ENCODE results near the gene IQCE.

The IQCE gene

DNA sequence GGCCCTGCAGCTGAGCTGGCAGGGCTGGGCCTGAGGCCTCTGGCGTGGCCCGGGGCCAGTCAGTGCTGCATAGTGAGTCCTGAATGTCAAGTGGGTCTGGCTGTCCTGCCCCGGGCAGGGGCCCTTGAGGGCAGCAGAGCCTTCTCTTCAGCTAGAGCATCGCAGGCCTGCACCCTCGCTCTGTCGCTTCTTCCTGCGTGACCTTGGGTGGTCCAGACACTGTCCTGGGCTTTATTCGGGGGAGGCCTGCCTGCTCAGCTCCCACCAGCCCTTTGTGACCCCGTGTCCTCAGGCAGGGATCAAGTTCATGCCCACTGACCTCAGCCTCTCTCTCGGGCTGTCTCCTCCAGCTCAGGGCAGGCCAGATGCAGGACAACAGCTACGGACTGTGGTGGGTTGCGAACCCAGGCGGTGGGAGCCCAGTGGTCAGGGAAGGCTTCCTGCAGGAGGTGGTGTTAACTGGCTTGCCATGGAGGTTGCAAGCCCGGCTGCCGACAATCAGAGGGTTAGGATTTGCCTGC, 76.4 kb downstream of the IQCE start:
- DNase-seq: no peak

DNA sequence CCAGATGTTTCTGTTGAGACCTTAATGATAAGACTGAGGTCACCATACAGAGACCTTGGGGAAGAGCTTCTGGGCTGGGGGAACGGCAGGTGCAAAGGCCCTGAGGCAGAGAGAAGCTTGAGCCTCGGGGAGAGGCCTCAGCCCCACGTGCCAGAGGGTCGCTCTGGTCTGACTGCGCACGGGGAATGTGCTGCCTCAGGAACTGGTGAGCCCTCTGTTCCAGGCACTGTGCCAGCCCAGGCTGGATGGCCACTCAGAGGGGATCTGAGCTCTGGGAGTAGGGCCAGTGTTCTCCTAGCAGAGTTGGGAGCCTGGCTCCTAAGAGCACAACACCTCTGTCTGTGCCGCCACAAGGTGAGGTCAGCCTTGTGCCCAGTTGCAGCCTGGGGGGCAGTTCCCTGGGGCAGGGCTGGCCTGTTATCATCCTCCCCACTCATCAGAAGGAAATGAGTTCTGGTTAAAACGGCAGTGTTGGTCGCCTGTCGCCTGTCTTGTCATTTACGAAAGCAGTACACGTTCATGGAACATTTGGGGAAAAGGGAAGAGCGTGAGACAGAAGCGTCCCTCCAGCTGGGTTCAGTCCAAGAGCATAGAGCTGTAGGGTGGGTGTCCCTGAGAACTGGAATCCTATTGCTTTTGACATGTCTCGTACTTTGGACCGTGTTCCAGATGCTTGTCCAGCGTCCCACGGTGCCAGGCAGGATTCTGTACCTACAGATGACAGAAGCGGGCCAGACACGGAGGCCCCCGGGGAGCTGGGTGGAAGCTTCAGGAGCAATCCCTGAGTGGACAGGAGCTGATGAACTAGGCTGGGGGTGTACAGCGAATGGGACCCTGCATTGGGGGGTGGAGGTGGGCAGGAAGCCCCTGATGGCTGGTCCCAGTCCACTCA, 77.3 kb downstream of the IQCE start:
- DNase-seq: no peak

- no peak for DNase-seq
Measured at GRCh38 chr7:2637066-2637471, 78.3 kb downstream of the IQCE start.

GRCh38 chr7:2637505-2638223, 78.9 kb downstream of the IQCE start:
- DNase-seq: no peak

DNA sequence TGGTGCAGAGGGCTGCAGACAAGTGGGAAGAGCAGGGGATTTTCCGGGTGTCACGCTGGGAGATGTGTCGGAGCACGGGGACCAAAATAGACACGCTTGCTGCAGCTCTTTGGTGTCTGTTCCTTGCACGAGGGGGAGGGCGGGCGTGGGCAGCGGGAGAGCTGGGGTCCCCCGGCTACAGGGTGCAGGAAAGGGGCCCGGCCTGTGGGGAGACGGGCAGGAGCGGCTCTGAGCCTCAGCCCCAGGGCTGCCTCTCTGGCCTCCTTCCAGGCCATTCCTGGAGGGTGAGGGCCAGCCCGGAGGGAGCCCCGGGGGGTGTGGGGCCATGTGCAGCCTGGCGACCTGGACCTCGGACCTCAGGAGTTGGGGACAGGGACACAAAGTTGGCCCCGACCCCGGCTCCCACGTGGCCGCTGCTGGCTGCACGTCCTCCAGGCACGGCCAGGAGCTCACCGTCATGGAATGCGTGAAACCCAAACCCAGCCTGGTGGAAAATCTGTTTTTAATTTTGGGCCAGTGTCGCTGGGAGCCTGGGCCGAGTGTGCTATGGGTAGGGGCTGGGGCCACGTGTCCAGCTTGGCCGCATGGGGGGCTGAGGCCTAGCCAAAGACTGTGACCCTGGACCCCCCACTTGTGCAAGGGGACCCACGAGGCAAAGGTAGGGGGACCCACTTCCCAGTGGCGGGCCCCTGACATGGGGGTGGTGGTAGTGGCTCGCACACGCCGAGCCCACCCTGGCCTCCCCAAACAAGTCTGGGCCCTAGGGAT, 79.6 kb downstream of the IQCE start:
- DNase-seq: no peak

GRCh38 chr7:2639181-2639681, 80.5 kb downstream of the IQCE start:
- no peak for DNase-seq

DNA sequence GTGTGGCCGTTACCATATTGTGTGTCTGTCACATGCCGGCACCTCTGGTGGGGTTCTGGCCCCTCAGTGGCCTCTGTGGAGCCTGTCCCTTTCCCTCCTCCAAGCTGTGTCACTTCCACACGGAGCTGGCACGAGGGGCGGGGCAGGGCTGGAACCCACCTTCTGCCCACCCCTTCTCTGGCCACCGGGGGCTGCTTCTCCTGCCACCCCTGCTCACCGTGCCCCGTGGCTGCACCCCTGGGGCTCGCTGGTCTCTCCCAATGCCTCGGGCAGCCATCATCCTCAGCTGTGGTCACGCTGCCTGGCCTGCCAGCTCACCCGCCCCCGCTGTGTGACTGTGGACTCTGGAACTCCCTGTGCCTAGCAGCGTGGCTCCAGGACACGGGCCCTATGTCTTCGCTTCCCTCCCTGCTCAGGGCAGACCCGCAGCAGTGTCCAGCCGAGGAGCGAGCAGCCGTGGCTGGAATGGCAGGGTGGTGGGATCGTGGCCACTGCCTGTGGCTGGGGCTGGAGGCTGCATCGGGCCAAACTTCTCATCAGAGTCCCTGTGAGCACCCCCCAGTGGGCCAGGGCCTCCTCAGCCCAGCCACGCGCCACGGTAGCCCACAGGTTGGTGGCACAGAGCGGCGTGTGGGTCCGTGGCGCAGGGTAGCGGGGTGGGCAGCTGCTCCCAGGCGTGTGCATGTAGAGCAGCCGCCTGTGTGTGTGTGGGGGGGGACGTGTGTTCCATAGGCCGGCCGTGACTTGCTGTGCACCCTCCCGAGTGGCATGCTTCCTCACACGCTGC, 81.1 kb downstream of the IQCE start:
- no peak for DNase-seq

DNA sequence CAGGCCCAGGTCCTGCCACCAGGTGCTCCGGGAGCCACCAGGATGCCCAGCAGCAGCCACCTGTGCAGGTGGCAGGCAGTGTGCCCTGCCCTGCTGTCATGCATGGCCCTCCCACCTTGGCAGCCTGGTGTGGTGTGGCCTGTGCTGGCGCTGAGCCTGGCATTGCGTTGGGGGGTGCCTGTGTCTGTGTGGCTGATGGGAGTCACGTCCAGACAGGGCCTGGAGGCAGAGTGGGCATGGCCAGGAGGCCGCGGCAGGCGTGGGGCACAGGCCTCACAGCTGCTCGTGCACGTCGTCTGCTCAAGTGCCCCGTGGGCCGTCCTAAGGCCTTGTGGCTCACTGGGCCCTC, 81.7 kb downstream of the IQCE start:
- DNase-seq: no peak

DNA sequence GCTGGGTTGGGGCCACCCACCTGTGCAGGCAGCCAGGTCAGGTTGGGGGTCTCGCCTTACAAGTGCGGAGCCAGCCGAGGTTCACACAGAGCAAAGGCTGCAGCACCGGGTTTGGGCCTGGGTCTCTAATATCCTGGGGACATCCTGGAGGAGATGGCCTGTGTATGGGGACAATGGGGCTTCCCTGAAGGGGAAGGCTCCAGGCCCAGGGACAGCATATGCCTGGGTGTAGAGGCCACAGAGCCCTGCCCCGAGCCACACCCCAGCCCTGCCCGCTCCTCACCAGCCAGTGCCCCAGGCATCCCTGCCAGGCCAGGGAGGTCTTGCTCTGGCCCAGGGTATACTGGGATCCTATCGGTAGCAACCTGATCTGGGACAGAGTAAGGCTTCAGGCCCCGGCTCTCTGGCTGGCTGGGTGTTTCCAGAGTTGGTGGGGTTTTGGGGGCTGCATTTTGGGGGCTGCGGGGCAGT, 82.1 kb downstream of the IQCE start:
- no peak for DNase-seq

GRCh38 chr7:2641406-2642393, 82.9 kb downstream of the IQCE start:
- no peak for DNase-seq

DNA sequence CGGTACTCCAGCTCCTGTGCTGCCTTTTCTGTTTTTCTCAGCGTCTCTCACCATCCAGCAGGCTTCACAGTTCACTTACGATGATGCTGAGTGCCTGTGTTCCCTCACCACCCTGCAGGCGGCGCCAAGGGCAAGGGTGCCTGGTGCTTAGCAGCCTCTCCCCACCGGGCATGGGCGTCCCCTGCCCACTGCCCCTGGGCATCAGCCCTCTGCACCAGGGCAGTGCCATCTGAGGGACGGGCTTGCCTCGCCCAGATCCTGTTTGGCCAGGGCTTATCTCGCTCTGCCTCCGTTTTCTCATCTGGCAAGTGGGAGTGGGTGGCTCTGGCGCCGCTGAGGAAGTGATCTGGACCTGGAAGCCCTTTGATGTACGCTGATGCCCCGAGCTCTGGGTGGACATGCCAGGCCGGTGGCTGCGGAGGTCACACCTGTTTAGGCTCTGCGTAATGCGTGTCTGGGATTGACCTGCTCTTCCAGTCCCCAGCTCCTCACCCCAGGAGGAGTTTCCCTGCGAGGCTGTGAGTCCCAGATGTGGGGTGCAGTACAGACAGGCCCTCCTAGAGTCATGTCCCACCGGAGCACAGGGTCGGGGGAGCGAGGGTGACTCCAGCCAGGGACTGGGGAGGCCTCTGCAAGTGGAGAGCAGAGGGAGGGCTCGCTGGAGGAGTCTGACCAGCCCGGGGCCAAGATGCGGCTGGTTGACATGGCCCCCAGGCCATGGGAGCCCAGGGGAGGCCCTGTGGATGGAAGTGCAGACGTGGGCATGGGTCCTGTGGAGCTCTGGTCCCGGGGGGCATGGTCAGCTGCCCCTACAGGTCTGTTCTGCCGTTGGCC, 84.8 kb downstream of the IQCE start:
- DNase-seq: no peak

DNA sequence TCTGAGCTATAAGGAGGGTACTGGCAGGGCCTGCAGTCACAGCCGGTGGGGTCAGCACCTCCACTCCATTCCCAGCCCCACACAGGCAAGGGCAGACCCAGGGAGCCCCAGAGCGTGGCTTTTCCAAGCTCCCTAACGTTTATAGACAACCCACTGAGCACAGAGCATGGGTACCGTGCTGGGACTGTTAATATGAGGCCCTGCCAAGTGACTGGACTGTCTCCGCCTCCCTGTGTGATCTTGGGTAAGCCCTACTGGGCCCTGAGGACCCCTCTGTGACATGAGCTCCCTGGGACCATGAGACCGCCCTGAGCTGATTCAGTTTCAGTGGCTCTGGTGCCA, 85.4 kb downstream of the IQCE start:
- no peak for DNase-seq

DNA sequence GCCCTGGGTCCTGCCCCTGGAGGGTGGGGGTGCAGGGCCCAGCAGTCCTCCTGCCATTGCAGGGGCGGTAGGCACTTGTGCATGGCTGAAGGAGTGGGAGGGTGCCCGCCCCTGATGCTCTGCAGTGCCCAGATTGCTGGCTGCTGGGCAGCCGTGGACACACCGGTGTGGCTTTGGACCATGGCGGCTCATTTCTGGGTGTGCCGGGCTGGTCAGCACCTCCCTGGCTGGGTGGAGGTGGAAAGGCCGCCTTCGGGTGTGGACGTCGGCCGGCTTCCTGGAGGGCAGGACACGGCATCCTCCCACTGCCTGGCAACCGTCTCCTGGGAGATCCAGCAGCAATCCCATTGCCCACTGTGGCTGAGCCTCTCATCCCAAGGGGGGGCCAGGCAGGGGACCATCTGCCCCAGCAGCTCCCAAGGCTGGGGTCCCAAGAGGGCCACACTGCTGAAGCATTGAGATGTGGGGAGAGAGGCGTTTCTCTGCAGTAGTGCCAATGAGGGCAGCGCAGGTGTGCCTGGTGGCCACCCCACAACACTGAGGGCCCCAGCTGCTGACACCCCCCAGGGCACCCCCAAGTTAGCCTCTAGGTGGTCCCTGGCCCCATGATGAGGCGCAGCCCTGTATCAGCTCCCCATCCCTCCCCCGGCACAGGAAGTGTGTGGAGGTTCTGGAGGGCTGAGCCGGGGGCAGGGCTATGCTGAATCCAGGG, 85.9 kb downstream of the IQCE start:
- no peak for DNase-seq

DNA sequence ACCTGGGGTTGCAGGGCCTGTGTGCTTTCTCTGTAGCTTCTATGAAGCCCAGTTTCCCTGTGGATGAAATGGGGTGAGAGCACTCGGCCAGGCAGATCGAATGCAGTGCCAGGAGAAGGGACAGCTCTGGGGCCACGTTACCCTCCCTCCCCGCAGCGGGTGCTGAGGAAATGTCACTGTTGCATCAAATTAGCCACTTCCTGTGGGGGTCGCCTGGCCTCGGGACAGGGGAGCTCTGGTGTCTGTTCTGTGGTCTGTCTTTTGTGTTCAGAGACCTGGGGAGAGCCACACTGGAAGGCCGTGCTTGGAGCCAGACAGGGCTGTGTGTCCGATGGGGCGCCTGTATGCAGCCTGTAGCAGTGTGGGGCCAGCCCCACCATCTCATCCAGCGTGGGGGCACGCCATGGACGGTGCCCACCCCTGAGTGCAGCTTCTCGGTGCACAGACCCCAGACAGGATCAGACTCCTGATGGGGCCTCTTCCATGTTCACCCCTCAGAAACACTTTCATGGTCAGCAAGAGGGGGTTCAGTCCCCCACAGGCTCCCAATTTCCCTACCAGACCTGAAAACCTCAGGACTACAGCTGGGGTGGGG, 86.6 kb downstream of the IQCE start:
- no peak for DNase-seq

- no peak for DNase-seq
Measured at GRCh38 chr7:2646336-2646679, 87.5 kb downstream of the IQCE start.

- DNase-seq: no peak
Measured at GRCh38 chr7:2646680-2647571, 88.1 kb downstream of the IQCE start.

GRCh38 chr7:2647594-2648172, 88.9 kb downstream of the IQCE start:
- DNase-seq: no peak
